Activated B cell treated with CpG ODN at 0.5 μM for 24 hours (primary cell): Measurements from ENCODE around the gene FGGY. TPM values are rescaled to one million over a fixed set of nuclear protein-coding genes. Genes with fewer than 3 reads are reported as not detected.

Experiments
- ATAC-seq: fragments of 200-7000 bp; cut with Tn5 transposase; one replicate; pipeline ENCODE4 v1.10.0; 2021; ENCODE audit warnings: low read depth, mild to moderate bottlenecking, moderate library complexity
- CTCF ChIA-PET: fragments of 350-600 bp; sonication (Branson Sonifier 250); formaldehyde crosslinking; loops from one replicate; lab custom pipeline; 2021; ENCODE audit warnings: antibody characterized with exemption; lab: Charles Lee
- POLR2A ChIA-PET: fragments of 350-600 bp; sonication (Branson Sonifier 250); formaldehyde crosslinking; loops from one replicate; lab custom pipeline; 2021; ENCODE audit warnings: antibody characterized with exemption; lab: Charles Lee
- DNase-seq: peaks from one replicate; pipeline ENCODE4 v3.0.0; 2022
- H3K27ac Mint-ChIP-seq: one replicate; pipeline ENCODE4 v1.8.0; 2020; ENCODE audit warnings: mixed read lengths
- H3K27me3 Mint-ChIP-seq: one replicate; pipeline ENCODE4 v1.8.0; 2021; ENCODE audit warnings: mixed read lengths
- H3K36me3 Mint-ChIP-seq: one replicate; pipeline ENCODE4 v1.8.0; 2021; ENCODE audit warnings: low read depth, mixed read lengths
- H3K4me1 Mint-ChIP-seq: one replicate; pipeline ENCODE4 v1.8.0; 2021; ENCODE audit warnings: mixed read lengths
- H3K4me3 Mint-ChIP-seq: one replicate; pipeline ENCODE4 v1.8.0; 2020; ENCODE audit warnings: mild to moderate bottlenecking, mixed read lengths
- H3K9me3 Mint-ChIP-seq: one replicate; pipeline ENCODE4 v1.8.0; 2020; ENCODE audit warnings: mixed read lengths
- CTCF ChIP-seq: fragments of 200-600 bp; IDR thresholded peaks from one replicate; pipeline ENCODE4 v1.8.0; 2022; ENCODE audit warnings: antibody characterized with exemption, mild to moderate bottlenecking
- intact Hi-C: fragments of 100-400 bp; cut with micrococcal nuclease; formaldehyde crosslinking; loops from one replicate; pipeline ENCODE4 v1.15.1; 2024
- total RNA-seq: library from RNA; stranded (reverse); gene quantifications from 2 replicates; pipeline ENCODE4 v1.2.3, GENCODE V29; 2022

FGGY gene
- total RNA-seq, 1 donor from 2014 or later = 24.0 TPM

- ATAC-seq (no peak), DNase-seq (no peak)
- Mint-ChIP-seq H3K36me3 (no peaks in the 10 kb centered on the region), H3K9me3 (peaks cover 2% of the 10 kb centered on the region), H3K4me3 (no peak overlapping the region), H3K4me1 (no peaks in the 10 kb centered on the region), H3K27me3 (no peaks in the 10 kb centered on the region), H3K27ac (no peak overlapping the region)
- POLR2A ChIA-PET = no interaction called here
- CTCF ChIA-PET = interaction anchor here (0.9 kb wide), 1 partner anchor 19 kb away, joined by 3 read pairs; no protein-coding TSS in a partner anchor
- no peak for TF ChIP-seq CTCF
- intact Hi-C loops = no loop called here
Measured at GRCh38 chr1:59718064-59718988, 421.4 kb downstream of the FGGY start.

GRCh38 chr1:59718989-59719360 is 422.1 kb downstream of the FGGY start:
- Mint-ChIP-seq H3K9me3 (peaks cover 2% of the 10 kb centered on the region), H3K27me3 (no peaks in the 10 kb centered on the region), H3K4me1 (no peaks in the 10 kb centered on the region), H3K36me3 (no peaks in the 10 kb centered on the region), H3K4me3 (no peak overlapping the region), H3K27ac (no peak overlapping the region)
- DNase-seq (no peak), ATAC-seq (no peak)
- CTCF ChIA-PET = no interaction called here
- intact Hi-C loops = no loop called here
- POLR2A ChIA-PET = no interaction called here
- no peak for TF ChIP-seq CTCF

GRCh38 chr1:59720326-59721115 is 423.6 kb downstream of the FGGY start:
- Mint-ChIP-seq H3K27ac (no peak overlapping the region), H3K27me3 (no peaks in the 10 kb centered on the region), H3K4me1 (no peaks in the 10 kb centered on the region), H3K36me3 (no peaks in the 10 kb centered on the region), H3K9me3 (peaks cover 2% of the 10 kb centered on the region), H3K4me3 (no peak overlapping the region)
- DNase-seq = no peak
- no peak for ATAC-seq
- POLR2A ChIA-PET = no interaction called here
- no peak for TF ChIP-seq CTCF
- intact Hi-C loops = no loop called here
- CTCF ChIA-PET = no interaction called here

- intact Hi-C loops = no loop called here
- CTCF ChIA-PET = interaction anchor here (1.2 kb wide), 1 partner anchor 29 kb away, joined by 3 read pairs; no protein-coding TSS in a partner anchor
- H3K4me3 Mint-ChIP-seq = no peak overlapping the region
- ATAC-seq = no peak
- H3K27me3 Mint-ChIP-seq = no peaks in the 10 kb centered on the region
- POLR2A ChIA-PET = no interaction called here
- no peak overlapping the region for H3K27ac Mint-ChIP-seq
- peaks cover 4% of the 10 kb centered on the region for H3K36me3 Mint-ChIP-seq
- H3K9me3 Mint-ChIP-seq = no peaks in the 10 kb centered on the region
- no peak for TF ChIP-seq CTCF
- no peak for DNase-seq
- no peaks in the 10 kb centered on the region for H3K4me1 Mint-ChIP-seq
Measured at GRCh38 chr1:59730302-59730701, 433.4 kb downstream of the FGGY start.
